WTC11 (cell line): ENCODE measurements around the gene DSN1. TPM values are rescaled to one million over a fixed set of nuclear protein-coding genes. Genes with fewer than 3 reads are reported as not detected.

ENCODE experiments used
- ATAC-seq: fragments of 200-7000 bp; cut with Tn5 transposase; 2 replicates; pipeline ENCODE4 v1.10.0; 2021; ENCODE audit warnings: mild to moderate bottlenecking, moderate library complexity
- CTCF ChIA-PET: fragments of 300-600 bp; sonication (Branson Sonifier 250); formaldehyde crosslinking; loops from one replicate; lab custom pipeline; 2021; ENCODE audit warnings: antibody characterized with exemption; lab: Charles Lee
- POLR2A ChIA-PET: fragments of 350-600 bp; sonication (Branson Sonifier 250); formaldehyde crosslinking; loops from one replicate; lab custom pipeline; 2021; ENCODE audit warnings: antibody characterized with exemption; lab: Charles Lee
- DNase-seq: peaks from one replicate; pipeline ENCODE4 v3.0.0; 2021; ENCODE audit warnings: low spot score
- H3K27ac Mint-ChIP-seq: 2 replicates; pipeline ENCODE4 v1.8.0; 2021; ENCODE audit warnings: mixed read lengths
- H3K27me3 Mint-ChIP-seq: 2 replicates; pipeline ENCODE4 v1.8.0; 2021; ENCODE audit warnings: low read depth, mild to moderate bottlenecking, moderate library complexity, mixed read lengths
- H3K36me3 Mint-ChIP-seq: 2 replicates; pipeline ENCODE4 v1.8.0; 2021; ENCODE audit warnings: mixed read lengths
- H3K4me1 Mint-ChIP-seq: 2 replicates; pipeline ENCODE4 v1.8.0; 2022; ENCODE audit warnings: mixed read lengths
- H3K4me3 Mint-ChIP-seq: 2 replicates; pipeline ENCODE4 v1.8.0; 2021; ENCODE audit warnings: mild to moderate bottlenecking, moderate library complexity, mixed read lengths
- H3K9me3 Mint-ChIP-seq: 2 replicates; pipeline ENCODE4 v1.8.0; 2021; ENCODE audit warnings: mixed read lengths
- CREM ChIP-seq: sonication (generic); formaldehyde crosslinking; IDR thresholded peaks from 2 replicates; pipeline ENCODE4 v1.8.1; 2022; ENCODE audit warnings: mild to moderate bottlenecking, missing genetic modification reagents, moderate library complexity
- ESRRA ChIP-seq: sonication (generic); formaldehyde crosslinking; IDR thresholded peaks from 2 replicates; pipeline ENCODE4 v1.8.1; 2022; ENCODE audit warnings: mild to moderate bottlenecking, missing genetic modification reagents, borderline replicate concordance
- GABPB1 ChIP-seq: sonication (generic); formaldehyde crosslinking; IDR thresholded peaks from 2 replicates; pipeline ENCODE4 v1.8.1; 2023; ENCODE audit warnings: mild to moderate bottlenecking, missing genetic modification reagents
- HMGA2 ChIP-seq: fragments of 250-450 bp; sonication (Bioruptor Pico); IDR thresholded peaks from 2 replicates; pipeline ENCODE4 v1.4.0; 2021; ENCODE audit warnings: mild to moderate bottlenecking, moderate library complexity
- JAZF1 ChIP-seq: fragments of 250-450 bp; sonication (Bioruptor Pico); IDR thresholded peaks from 2 replicates; pipeline ENCODE4 v1.9.0; 2021; ENCODE audit warnings: moderate library complexity, mild to moderate bottlenecking, inconsistent platforms
- KAT7 ChIP-seq: sonication (generic); formaldehyde crosslinking; IDR thresholded peaks from 2 replicates; pipeline ENCODE4 v1.8.1; 2023; ENCODE audit warnings: missing genetic modification reagents, mild to moderate bottlenecking, borderline replicate concordance
- MXD4 ChIP-seq: fragments of 250-450 bp; sonication (Bioruptor Pico); IDR thresholded peaks from 2 replicates; pipeline ENCODE4 v1.8.0; 2021; ENCODE audit warnings: mild to moderate bottlenecking, moderate library complexity, borderline replicate concordance
- MYBL2 ChIP-seq: sonication (generic); formaldehyde crosslinking; IDR thresholded peaks from 2 replicates; pipeline ENCODE4 v1.8.1; 2023; ENCODE audit warnings: mild to moderate bottlenecking, moderate library complexity, missing genetic modification reagents
- NFATC4 ChIP-seq: fragments of 250-450 bp; sonication (Bioruptor Pico); IDR thresholded peaks from 2 replicates; pipeline ENCODE4 v1.9.0; 2021; ENCODE audit warnings: mild to moderate bottlenecking
- OVOL2 ChIP-seq: fragments of 250-450 bp; sonication (Bioruptor Pico); IDR thresholded peaks from 2 replicates; pipeline ENCODE4 v1.9.0; 2021; ENCODE audit warnings: mild to moderate bottlenecking, borderline replicate concordance
- SMAD3 ChIP-seq: sonication (generic); formaldehyde crosslinking; IDR thresholded peaks from 2 replicates; pipeline ENCODE4 v1.8.0; 2022; ENCODE audit warnings: missing genetic modification reagents, mild to moderate bottlenecking, borderline replicate concordance
- ZNF138 ChIP-seq: sonication (generic); formaldehyde crosslinking; conservative IDR thresholded peaks from 2 replicates; pipeline ENCODE4 v1.8.1; 2022; ENCODE audit warnings: mild to moderate bottlenecking, moderate library complexity, missing genetic modification reagents
- ZNF317 ChIP-seq: sonication (generic); formaldehyde crosslinking; IDR thresholded peaks from 2 replicates; pipeline ENCODE4 v1.8.1; 2023; ENCODE audit warnings: low read depth, mild to moderate bottlenecking, moderate library complexity, missing genetic modification reagents, borderline replicate concordance
- ZNF396 ChIP-seq: fragments of 250-450 bp; sonication (Bioruptor Pico); IDR thresholded peaks from 2 replicates; pipeline ENCODE4 v1.8.0; 2021; ENCODE audit warnings: mild to moderate bottlenecking, moderate library complexity, borderline replicate concordance
- total RNA-seq: library from RNA; stranded (reverse); gene quantifications from 3 replicates; pipeline ENCODE4 v1.2.3, GENCODE V29; 2021
- TF ChIP-seq, protein P1 (sequence below): sonication (generic); formaldehyde crosslinking; IDR thresholded peaks from 2 replicates; pipeline ENCODE4 v1.8.1; 2023; ENCODE audit warnings: mild to moderate bottlenecking, moderate library complexity, missing genetic modification reagents
- TF ChIP-seq, protein P2 (sequence below): sonication (generic); formaldehyde crosslinking; IDR thresholded peaks from 2 replicates; pipeline ENCODE4 v1.8.0; 2023; ENCODE audit warnings: mild to moderate bottlenecking, missing genetic modification reagents
- TF ChIP-seq, protein P3 (sequence below): sonication (generic); formaldehyde crosslinking; IDR thresholded peaks from 2 replicates; pipeline ENCODE4 v1.8.1; 2022; ENCODE audit warnings: mild to moderate bottlenecking, missing genetic modification reagents, moderate library complexity, borderline replicate concordance
- TF ChIP-seq, protein P4 (sequence below): sonication (generic); formaldehyde crosslinking; IDR thresholded peaks from 2 replicates; pipeline ENCODE4 v1.8.1; 2022; ENCODE audit warnings: low read depth, mild to moderate bottlenecking, moderate library complexity, missing genetic modification reagents, borderline replicate concordance
- TF ChIP-seq, protein P5 (sequence below): sonication (generic); formaldehyde crosslinking; conservative IDR thresholded peaks from 2 replicates; pipeline ENCODE4 v1.8.1; 2022; ENCODE audit warnings: mild to moderate bottlenecking, missing genetic modification reagents
- TF ChIP-seq, protein P6 (sequence below): sonication (generic); formaldehyde crosslinking; IDR thresholded peaks from 2 replicates; pipeline ENCODE4 v1.8.1; 2023; ENCODE audit warnings: mild to moderate bottlenecking, missing genetic modification reagents
- TF ChIP-seq, protein P7 (sequence below): sonication (generic); formaldehyde crosslinking; IDR thresholded peaks from 2 replicates; pipeline ENCODE4 v1.8.1; 2022; ENCODE audit warnings: low read depth, missing genetic modification reagents, borderline replicate concordance
- TF ChIP-seq, protein P8 (sequence below): fragments of 250-450 bp; sonication (Bioruptor Pico); IDR thresholded peaks from 2 replicates; pipeline ENCODE4 v1.9.0; 2021; ENCODE audit warnings: moderate library complexity, mild to moderate bottlenecking, inconsistent platforms, borderline replicate concordance

The DSN1 gene
- total RNA-seq, 1 experiment from 2014 or later = 27.0 TPM

DNA sequence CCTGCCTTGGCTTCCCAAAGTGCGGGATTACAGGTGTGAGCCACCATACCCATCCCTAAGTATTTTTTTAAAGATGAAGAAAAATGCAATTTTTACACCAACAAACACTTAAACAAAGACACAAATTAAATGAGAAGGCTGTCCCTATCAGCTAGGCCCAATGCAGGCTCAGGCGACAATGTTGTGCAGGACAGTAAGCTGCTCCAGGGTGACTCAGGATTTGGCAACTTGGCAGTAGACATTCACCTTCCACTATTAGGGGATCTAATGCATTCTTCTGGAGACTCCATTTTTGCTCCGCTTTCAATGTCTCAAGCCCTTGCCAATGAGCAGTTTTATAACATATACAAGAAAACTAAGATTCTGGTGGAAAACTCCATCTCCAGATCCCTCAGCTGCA lies 47.4 kb downstream of the DSN1 start:
- no peak for DNase-seq
- Mint-ChIP-seq H3K4me1 (peaks cover 2% of the 10 kb centered on the region; the same call in 1 of the 2 replicates), H3K4me3 (no peak overlapping the region), H3K27me3 (no peaks in the 10 kb centered on the region), H3K27ac (no peak overlapping the region), H3K36me3 (peaks cover 3% of the 10 kb centered on the region; the same call in 1 of the 2 replicates), H3K9me3 (no peaks in the 10 kb centered on the region)
- POLR2A ChIA-PET = no interaction called here
- no peak for ATAC-seq
- TF ChIP-seq ESRRA (CRISPR knock-in tag) (no peak), OVOL2 (CRISPR knock-in tag) (no peak), MYBL2 (no peak), SMAD3 (CRISPR knock-in tag) (no peak), HMGA2 (CRISPR knock-in tag) (no peak), ZNF138 (no peak), GABPB1 (CRISPR knock-in tag) (no peak), KAT7 (CRISPR knock-in tag) (no peak), JAZF1 (CRISPR knock-in tag) (no peak), MXD4 (no peak), ZNF396 (no peak), CREM (no peak)
- TF ChIP-seq, protein P1, sequence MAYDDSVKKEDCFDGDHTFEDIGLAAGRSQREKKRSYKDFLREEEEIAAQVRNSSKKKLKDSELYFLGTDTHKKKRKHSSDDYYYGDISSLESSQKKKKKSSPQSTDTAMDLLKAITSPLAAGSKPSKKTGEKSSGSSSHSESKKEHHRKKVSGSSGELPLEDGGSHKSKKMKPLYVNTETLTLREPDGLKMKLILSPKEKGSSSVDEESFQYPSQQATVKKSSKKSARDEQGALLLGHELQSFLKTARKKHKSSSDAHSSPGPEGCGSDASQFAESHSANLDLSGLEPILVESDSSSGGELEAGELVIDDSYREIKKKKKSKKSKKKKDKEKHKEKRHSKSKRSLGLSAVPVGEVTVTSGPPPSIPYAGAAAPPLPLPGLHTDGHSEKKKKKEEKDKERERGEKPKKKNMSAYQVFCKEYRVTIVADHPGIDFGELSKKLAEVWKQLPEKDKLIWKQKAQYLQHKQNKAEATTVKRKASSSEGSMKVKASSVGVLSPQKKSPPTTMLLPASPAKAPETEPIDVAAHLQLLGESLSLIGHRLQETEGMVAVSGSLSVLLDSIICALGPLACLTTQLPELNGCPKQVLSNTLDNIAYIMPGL (CRISPR knock-in tag) = no peak
- TF ChIP-seq, protein P2, sequence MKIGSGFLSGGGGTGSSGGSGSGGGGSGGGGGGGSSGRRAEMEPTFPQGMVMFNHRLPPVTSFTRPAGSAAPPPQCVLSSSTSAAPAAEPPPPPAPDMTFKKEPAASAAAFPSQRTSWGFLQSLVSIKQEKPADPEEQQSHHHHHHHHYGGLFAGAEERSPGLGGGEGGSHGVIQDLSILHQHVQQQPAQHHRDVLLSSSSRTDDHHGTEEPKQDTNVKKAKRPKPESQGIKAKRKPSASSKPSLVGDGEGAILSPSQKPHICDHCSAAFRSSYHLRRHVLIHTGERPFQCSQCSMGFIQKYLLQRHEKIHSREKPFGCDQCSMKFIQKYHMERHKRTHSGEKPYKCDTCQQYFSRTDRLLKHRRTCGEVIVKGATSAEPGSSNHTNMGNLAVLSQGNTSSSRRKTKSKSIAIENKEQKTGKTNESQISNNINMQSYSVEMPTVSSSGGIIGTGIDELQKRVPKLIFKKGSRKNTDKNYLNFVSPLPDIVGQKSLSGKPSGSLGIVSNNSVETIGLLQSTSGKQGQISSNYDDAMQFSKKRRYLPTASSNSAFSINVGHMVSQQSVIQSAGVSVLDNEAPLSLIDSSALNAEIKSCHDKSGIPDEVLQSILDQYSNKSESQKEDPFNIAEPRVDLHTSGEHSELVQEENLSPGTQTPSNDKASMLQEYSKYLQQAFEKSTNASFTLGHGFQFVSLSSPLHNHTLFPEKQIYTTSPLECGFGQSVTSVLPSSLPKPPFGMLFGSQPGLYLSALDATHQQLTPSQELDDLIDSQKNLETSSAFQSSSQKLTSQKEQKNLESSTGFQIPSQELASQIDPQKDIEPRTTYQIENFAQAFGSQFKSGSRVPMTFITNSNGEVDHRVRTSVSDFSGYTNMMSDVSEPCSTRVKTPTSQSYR (CRISPR knock-in tag) = no peak
- TF ChIP-seq, protein P3, sequence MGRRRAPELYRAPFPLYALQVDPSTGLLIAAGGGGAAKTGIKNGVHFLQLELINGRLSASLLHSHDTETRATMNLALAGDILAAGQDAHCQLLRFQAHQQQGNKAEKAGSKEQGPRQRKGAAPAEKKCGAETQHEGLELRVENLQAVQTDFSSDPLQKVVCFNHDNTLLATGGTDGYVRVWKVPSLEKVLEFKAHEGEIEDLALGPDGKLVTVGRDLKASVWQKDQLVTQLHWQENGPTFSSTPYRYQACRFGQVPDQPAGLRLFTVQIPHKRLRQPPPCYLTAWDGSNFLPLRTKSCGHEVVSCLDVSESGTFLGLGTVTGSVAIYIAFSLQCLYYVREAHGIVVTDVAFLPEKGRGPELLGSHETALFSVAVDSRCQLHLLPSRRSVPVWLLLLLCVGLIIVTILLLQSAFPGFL (CRISPR knock-in tag) = no peak
- TF ChIP-seq, protein P4, sequence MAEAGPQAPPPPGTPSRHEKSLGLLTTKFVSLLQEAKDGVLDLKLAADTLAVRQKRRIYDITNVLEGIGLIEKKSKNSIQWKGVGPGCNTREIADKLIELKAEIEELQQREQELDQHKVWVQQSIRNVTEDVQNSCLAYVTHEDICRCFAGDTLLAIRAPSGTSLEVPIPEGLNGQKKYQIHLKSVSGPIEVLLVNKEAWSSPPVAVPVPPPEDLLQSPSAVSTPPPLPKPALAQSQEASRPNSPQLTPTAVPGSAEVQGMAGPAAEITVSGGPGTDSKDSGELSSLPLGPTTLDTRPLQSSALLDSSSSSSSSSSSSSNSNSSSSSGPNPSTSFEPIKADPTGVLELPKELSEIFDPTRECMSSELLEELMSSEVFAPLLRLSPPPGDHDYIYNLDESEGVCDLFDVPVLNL = no peak
- TF ChIP-seq, protein P5, sequence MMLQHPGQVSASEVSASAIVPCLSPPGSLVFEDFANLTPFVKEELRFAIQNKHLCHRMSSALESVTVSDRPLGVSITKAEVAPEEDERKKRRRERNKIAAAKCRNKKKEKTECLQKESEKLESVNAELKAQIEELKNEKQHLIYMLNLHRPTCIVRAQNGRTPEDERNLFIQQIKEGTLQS (CRISPR knock-in tag) = no peak
- TF ChIP-seq, protein P6, sequence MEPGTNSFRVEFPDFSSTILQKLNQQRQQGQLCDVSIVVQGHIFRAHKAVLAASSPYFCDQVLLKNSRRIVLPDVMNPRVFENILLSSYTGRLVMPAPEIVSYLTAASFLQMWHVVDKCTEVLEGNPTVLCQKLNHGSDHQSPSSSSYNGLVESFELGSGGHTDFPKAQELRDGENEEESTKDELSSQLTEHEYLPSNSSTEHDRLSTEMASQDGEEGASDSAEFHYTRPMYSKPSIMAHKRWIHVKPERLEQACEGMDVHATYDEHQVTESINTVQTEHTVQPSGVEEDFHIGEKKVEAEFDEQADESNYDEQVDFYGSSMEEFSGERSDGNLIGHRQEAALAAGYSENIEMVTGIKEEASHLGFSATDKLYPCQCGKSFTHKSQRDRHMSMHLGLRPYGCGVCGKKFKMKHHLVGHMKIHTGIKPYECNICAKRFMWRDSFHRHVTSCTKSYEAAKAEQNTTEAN (CRISPR knock-in tag) = no peak
- CTCF ChIA-PET = no interaction called here

DNA sequence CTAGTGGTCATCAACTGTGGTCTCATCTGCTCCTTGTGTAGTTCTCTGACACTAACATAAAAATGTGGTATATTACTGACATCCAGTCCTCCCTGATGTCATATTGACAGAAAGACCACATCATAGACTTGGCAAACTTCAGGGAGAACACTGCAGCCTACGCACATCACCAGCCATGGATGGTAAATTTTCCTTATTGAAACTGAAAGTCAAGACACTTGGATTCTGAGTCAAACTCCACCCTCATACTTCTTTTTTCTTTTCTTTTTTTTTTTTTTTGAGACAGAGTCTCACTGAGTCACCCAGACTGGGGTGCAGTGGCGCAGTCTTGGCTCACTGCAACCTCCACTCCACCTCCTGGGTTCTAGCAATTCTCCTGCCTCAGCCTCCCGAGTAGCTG lies 53.1 kb downstream of the DSN1 start:
- Mint-ChIP-seq H3K27ac (no peak overlapping the region), H3K9me3 (no peaks in the 10 kb centered on the region), H3K36me3 (peaks cover 6% of the 10 kb centered on the region), H3K4me1 (no peaks in the 10 kb centered on the region), H3K27me3 (no peaks in the 10 kb centered on the region), H3K4me3 (no peak overlapping the region)
- ATAC-seq = no peak
- DNase-seq = no peak
- ChIA-PET CTCF (interaction anchor here (1.7 kb wide), 1 partner anchor 88 kb away, joined by 3 read pairs; no protein-coding TSS in a partner anchor), POLR2A (no interaction called here)
- no peak for TF ChIP-seq ZNF317 (CRISPR knock-in tag)
- TF ChIP-seq, protein P4 = no peak
- no peak for TF ChIP-seq ESRRA (CRISPR knock-in tag)
- no peak for TF ChIP-seq NFATC4 (CRISPR knock-in tag)
- TF ChIP-seq, protein P7, sequence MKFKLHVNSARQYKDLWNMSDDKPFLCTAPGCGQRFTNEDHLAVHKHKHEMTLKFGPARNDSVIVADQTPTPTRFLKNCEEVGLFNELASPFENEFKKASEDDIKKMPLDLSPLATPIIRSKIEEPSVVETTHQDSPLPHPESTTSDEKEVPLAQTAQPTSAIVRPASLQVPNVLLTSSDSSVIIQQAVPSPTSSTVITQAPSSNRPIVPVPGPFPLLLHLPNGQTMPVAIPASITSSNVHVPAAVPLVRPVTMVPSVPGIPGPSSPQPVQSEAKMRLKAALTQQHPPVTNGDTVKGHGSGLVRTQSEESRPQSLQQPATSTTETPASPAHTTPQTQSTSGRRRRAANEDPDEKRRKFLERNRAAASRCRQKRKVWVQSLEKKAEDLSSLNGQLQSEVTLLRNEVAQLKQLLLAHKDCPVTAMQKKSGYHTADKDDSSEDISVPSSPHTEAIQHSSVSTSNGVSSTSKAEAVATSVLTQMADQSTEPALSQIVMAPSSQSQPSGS (CRISPR knock-in tag) = no peak
- TF ChIP-seq, protein P6 (CRISPR knock-in tag) = no peak
- TF ChIP-seq, protein P8, sequence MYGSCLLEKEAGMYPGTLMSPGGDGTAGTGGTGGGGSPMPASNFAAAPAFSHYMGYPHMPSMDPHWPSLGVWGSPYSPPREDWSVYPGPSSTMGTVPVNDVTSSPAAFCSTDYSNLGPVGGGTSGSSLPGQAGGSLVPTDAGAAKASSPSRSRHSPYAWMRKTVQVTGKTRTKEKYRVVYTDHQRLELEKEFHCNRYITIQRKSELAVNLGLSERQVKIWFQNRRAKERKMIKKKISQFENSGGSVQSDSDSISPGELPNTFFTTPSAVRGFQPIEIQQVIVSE (CRISPR knock-in tag) = no peak
